Endothelial cell (in vitro differentiated cells): ENCODE measurements around the gene KIF5C. TPM values are rescaled to one million over a fixed set of nuclear protein-coding genes. Genes with fewer than 3 reads are reported as not detected.

Experiments
- DNase-seq: peaks from one replicate; pipeline ENCODE4 v3.0.0; 2021; ENCODE audit warnings: low spot score
- H3K27ac Mint-ChIP-seq: one replicate; pipeline ENCODE4 v1.8.0; 2021; ENCODE audit warnings: mixed read lengths, inconsistent platforms; ENCODE audit not compliant: unreplicated experiment
- H3K27me3 Mint-ChIP-seq: one replicate; pipeline ENCODE4 v1.8.0; 2021; ENCODE audit warnings: mild to moderate bottlenecking, moderate library complexity, mixed read lengths, inconsistent platforms; ENCODE audit not compliant: unreplicated experiment
- H3K36me3 Mint-ChIP-seq: one replicate; pipeline ENCODE4 v1.8.0; 2021; ENCODE audit warnings: mild to moderate bottlenecking, low read depth, mixed read lengths, inconsistent platforms; ENCODE audit not compliant: unreplicated experiment
- H3K4me1 Mint-ChIP-seq: one replicate; pipeline ENCODE4 v1.8.0; 2021; ENCODE audit warnings: mild to moderate bottlenecking, mixed read lengths, inconsistent platforms; ENCODE audit not compliant: unreplicated experiment
- H3K4me3 Mint-ChIP-seq: one replicate; pipeline ENCODE4 v1.8.0; 2021; ENCODE audit warnings: mild to moderate bottlenecking, mixed read lengths, inconsistent platforms; ENCODE audit not compliant: unreplicated experiment
- H3K9me3 Mint-ChIP-seq: one replicate; pipeline ENCODE4 v1.8.0; 2021; ENCODE audit warnings: mixed read lengths, inconsistent platforms; ENCODE audit not compliant: unreplicated experiment
- total RNA-seq: library from RNA; stranded (reverse); fragmentation: NEBNext Ultra II Directional; extraction: Animal tissue kit (Norgen Biotek cat#: 25700); gene quantifications from one replicate; pipeline ENCODE4 v1.2.1, GENCODE V29; 2021; ENCODE audit not compliant: unreplicated experiment
- TF ChIP-seq, protein P1 (sequence below): fragments of 200-600 bp; sonication (generic); IDR thresholded peaks from one replicate; pipeline ENCODE4 v1.5.0; 2021; ENCODE audit warnings: antibody characterized with exemption; ENCODE audit not compliant: unreplicated experiment

The KIF5C gene
- total RNA-seq, 1 donor from 2014 or later = 50.6 TPM

GRCh38 chr2:148944536-148944935 lies 69.5 kb downstream of the KIF5C start:
- peaks cover 40% of the 10 kb centered on the region for H3K36me3 Mint-ChIP-seq
- no peaks in the 10 kb centered on the region for H3K9me3 Mint-ChIP-seq

DNA sequence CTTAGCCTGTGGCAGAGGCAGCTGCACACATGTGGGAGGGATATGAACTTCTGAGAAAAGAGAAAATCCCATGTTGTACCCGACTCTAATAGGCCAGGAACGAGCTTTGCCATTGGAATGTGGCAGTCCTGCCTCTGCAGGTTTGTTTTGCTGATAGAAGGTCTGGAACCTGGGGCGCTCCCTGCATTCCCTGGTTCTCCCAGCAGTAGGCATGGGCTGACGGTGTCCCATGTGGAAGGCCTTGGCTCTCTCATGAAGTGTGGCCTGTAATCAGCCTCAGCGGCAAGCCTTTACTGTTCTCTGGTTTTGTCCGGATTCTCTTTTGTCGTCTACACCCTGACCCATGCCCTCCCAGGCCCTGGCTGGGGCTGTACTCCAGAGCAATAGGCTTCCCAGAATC lies 72.3 kb downstream of the KIF5C start:
- H3K27ac Mint-ChIP-seq = no peak overlapping the region
- TF ChIP-seq, protein P1, sequence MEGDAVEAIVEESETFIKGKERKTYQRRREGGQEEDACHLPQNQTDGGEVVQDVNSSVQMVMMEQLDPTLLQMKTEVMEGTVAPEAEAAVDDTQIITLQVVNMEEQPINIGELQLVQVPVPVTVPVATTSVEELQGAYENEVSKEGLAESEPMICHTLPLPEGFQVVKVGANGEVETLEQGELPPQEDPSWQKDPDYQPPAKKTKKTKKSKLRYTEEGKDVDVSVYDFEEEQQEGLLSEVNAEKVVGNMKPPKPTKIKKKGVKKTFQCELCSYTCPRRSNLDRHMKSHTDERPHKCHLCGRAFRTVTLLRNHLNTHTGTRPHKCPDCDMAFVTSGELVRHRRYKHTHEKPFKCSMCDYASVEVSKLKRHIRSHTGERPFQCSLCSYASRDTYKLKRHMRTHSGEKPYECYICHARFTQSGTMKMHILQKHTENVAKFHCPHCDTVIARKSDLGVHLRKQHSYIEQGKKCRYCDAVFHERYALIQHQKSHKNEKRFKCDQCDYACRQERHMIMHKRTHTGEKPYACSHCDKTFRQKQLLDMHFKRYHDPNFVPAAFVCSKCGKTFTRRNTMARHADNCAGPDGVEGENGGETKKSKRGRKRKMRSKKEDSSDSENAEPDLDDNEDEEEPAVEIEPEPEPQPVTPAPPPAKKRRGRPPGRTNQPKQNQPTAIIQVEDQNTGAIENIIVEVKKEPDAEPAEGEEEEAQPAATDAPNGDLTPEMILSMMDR = no peak
- no peak for DNase-seq
- no peaks in the 10 kb centered on the region for H3K4me1 Mint-ChIP-seq
- peaks cover 44% of the 10 kb centered on the region for H3K36me3 Mint-ChIP-seq
- no peak overlapping the region for H3K4me3 Mint-ChIP-seq
- peaks cover 1% of the 10 kb centered on the region for H3K27me3 Mint-ChIP-seq
- no peaks in the 10 kb centered on the region for H3K9me3 Mint-ChIP-seq

More at GRCh38 chr2:148944536-148944935, 69.5 kb downstream of the KIF5C start:
- no peaks in the 10 kb centered on the region for H3K27me3 Mint-ChIP-seq
- TF ChIP-seq, protein P1 = no peak
- DNase-seq = no peak
- no peaks in the 10 kb centered on the region for H3K4me1 Mint-ChIP-seq
- H3K27ac Mint-ChIP-seq = no peak overlapping the region
- H3K4me3 Mint-ChIP-seq = no peak overlapping the region

- H3K9me3 Mint-ChIP-seq = no peaks in the 10 kb centered on the region
- peaks cover 1% of the 10 kb centered on the region for H3K27me3 Mint-ChIP-seq
- DNase-seq = no peak
- H3K4me1 Mint-ChIP-seq = no peaks in the 10 kb centered on the region
- no peak overlapping the region for H3K27ac Mint-ChIP-seq
- no peak overlapping the region for H3K4me3 Mint-ChIP-seq
- H3K36me3 Mint-ChIP-seq = peaks cover 33% of the 10 kb centered on the region
- TF ChIP-seq, protein P1 = no peak
Measured at GRCh38 chr2:148948868-148949267, 73.8 kb downstream of the KIF5C start.

DNA sequence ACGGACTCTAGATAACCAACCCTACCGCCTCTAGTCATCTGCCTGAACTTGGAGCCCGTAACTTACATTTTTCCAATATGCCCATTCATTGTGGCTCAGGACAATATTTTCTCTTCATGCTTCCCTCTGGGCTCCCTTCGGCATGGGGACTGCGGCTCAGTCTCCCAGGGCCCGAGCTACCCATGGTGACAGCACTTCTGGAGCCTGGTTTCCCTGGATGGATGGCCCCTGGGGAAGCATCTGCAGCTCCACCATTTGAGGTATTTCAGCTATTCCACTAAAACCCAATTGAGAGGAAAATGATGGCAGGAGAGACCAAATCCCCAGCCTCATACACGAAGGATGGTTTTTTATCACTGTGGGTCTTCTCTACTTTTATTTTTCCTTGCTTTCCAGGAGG lies 74.3 kb downstream of the KIF5C start:
- TF ChIP-seq, protein P1 = no peak
- peaks cover 30% of the 10 kb centered on the region for H3K36me3 Mint-ChIP-seq
- H3K9me3 Mint-ChIP-seq = no peaks in the 10 kb centered on the region
- no peak overlapping the region for H3K27ac Mint-ChIP-seq
- no peak overlapping the region for H3K4me3 Mint-ChIP-seq
- peaks cover 4% of the 10 kb centered on the region for H3K27me3 Mint-ChIP-seq
- no peak for DNase-seq
- H3K4me1 Mint-ChIP-seq = no peaks in the 10 kb centered on the region

DNA sequence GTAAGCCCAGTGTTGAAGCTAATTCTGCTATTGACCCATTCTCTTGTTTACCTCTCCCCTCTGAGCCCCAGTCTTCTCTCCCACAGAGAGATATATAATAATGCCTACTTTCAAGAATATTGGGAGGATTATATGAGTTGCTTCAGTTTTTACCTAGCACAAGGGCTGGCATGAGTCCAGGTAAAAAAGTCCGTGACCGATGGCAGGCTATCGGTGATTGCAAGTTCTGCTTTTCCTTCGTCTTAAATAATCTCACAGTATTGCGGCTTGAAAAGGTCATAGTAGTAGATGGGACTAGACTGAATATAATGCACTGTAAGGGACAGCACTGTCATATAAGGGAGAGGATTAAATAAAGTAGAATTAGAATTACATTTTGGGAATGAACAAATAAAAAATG lies 77.6 kb downstream of the KIF5C start:
- Mint-ChIP-seq H3K27me3 (peaks cover 4% of the 10 kb centered on the region), H3K4me3 (no peak overlapping the region), H3K4me1 (no peaks in the 10 kb centered on the region), H3K36me3 (peaks cover 27% of the 10 kb centered on the region), H3K9me3 (no peaks in the 10 kb centered on the region), H3K27ac (no peak overlapping the region)
- TF ChIP-seq, protein P1 = no peak
- DNase-seq = no peak
